ENCODE measurements around the gene ADORA3.

DNA sequence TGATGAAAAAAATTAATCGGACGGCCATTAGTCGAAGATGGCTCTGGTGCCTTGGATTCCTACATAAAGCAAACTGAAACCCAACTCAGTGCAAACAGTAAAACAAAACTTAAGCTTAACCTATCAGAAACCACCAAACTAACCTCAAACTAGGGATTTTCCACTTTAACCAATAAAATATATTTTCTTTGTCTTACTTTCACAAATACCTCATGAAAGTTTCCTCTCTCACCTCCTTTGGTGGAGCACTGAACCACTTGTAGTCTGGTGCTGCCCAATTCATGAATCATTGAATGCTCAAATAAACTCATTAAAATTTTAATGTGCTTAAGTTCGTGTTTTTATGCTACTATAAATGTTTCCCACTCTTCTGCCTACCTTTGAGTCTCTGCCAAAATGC, 7.0 kb downstream of the ADORA3 start:
- TF ChIP-seq, protein P1, sequence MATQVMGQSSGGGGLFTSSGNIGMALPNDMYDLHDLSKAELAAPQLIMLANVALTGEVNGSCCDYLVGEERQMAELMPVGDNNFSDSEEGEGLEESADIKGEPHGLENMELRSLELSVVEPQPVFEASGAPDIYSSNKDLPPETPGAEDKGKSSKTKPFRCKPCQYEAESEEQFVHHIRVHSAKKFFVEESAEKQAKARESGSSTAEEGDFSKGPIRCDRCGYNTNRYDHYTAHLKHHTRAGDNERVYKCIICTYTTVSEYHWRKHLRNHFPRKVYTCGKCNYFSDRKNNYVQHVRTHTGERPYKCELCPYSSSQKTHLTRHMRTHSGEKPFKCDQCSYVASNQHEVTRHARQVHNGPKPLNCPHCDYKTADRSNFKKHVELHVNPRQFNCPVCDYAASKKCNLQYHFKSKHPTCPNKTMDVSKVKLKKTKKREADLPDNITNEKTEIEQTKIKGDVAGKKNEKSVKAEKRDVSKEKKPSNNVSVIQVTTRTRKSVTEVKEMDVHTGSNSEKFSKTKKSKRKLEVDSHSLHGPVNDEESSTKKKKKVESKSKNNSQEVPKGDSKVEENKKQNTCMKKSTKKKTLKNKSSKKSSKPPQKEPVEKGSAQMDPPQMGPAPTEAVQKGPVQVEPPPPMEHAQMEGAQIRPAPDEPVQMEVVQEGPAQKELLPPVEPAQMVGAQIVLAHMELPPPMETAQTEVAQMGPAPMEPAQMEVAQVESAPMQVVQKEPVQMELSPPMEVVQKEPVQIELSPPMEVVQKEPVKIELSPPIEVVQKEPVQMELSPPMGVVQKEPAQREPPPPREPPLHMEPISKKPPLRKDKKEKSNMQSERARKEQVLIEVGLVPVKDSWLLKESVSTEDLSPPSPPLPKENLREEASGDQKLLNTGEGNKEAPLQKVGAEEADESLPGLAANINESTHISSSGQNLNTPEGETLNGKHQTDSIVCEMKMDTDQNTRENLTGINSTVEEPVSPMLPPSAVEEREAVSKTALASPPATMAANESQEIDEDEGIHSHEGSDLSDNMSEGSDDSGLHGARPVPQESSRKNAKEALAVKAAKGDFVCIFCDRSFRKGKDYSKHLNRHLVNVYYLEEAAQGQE (IDR thresholded peaks at IDR 0.05; ENCODE audit: low read depth) = no peak
- TF ChIP-seq EGR1 (IDR thresholded peaks at IDR 0.05) (no peak), EP300 (IDR thresholded peaks at IDR 0.05; ENCODE audit: borderline replicate concordance) (no peak), CEBPB (IDR thresholded peaks at IDR 0.05) (no peak), TAF1 (IDR thresholded peaks at IDR 0.05; ENCODE audit: low read depth) (no peak), NFIC (IDR thresholded peaks at IDR 0.05) (no peak), RAD21 (IDR thresholded peaks at IDR 0.05; ENCODE audit: low read depth) (no peak), YY1 (IDR thresholded peaks at IDR 0.05; ENCODE audit: low read depth) (no peak), TCF12 (IDR thresholded peaks at IDR 0.05; ENCODE audit: low read depth) (no peak), CREB1 (IDR thresholded peaks at IDR 0.05; ENCODE audit: low read depth) (no peak)
- TF ChIP-seq, protein P2, sequence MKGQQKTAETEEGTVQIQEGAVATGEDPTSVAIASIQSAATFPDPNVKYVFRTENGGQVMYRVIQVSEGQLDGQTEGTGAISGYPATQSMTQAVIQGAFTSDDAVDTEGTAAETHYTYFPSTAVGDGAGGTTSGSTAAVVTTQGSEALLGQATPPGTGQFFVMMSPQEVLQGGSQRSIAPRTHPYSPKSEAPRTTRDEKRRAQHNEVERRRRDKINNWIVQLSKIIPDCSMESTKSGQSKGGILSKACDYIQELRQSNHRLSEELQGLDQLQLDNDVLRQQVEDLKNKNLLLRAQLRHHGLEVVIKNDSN (IDR thresholded peaks at IDR 0.05) = no peak
